ENCODE data around the gene DCAF6.

The DCAF6 gene

DNA sequence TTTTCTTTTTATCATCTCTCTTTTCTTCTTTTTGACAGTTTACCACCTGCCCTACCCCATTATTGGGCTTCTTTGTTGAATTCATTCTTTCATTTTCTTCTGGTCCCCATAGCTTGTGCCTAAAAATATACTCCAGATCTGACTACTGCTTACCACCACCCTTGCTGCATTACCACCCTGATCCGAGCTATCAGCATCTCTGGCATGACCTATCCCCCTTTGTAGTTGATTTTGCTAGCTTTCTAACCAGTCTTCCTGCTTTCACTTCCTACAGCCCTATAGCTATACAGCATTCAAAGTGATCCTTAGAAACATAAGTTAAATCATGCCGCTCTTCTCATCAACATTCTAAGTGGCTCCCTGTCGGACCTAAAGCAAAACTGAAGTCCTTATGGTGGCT lies 59.8 kb downstream of the DCAF6 start:
- H3K4me3 ChIP-seq (ENCODE audit: low read depth, low read length), result no peak overlapping the region
- TF ChIP-seq, protein P1, sequence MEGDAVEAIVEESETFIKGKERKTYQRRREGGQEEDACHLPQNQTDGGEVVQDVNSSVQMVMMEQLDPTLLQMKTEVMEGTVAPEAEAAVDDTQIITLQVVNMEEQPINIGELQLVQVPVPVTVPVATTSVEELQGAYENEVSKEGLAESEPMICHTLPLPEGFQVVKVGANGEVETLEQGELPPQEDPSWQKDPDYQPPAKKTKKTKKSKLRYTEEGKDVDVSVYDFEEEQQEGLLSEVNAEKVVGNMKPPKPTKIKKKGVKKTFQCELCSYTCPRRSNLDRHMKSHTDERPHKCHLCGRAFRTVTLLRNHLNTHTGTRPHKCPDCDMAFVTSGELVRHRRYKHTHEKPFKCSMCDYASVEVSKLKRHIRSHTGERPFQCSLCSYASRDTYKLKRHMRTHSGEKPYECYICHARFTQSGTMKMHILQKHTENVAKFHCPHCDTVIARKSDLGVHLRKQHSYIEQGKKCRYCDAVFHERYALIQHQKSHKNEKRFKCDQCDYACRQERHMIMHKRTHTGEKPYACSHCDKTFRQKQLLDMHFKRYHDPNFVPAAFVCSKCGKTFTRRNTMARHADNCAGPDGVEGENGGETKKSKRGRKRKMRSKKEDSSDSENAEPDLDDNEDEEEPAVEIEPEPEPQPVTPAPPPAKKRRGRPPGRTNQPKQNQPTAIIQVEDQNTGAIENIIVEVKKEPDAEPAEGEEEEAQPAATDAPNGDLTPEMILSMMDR (IDR thresholded peaks at IDR 0.05; ENCODE audit: low read depth, low read length), result no peak

- TF ChIP-seq, protein P1 (IDR thresholded peaks at IDR 0.05; ENCODE audit: low read depth, low read length), result no peak
- H3K4me3 ChIP-seq (ENCODE audit: low read depth, low read length), result no peak overlapping the region
Measured at GRCh38 chr1:167997037-167997575, 60.6 kb downstream of the DCAF6 start.

GRCh38 chr1:167999877-168000276 lies 63.4 kb downstream of the DCAF6 start:
- no peak overlapping the region for H3K4me3 ChIP-seq (ENCODE audit: low read depth, low read length)
- TF ChIP-seq, protein P1 (IDR thresholded peaks at IDR 0.05; ENCODE audit: low read depth, low read length), result no peak

- TF ChIP-seq, protein P1 (IDR thresholded peaks at IDR 0.05; ENCODE audit: low read depth, low read length), result no peak
- H3K4me3 ChIP-seq (ENCODE audit: low read depth, low read length), result no peak overlapping the region
Measured at GRCh38 chr1:168000656-168001055, 64.2 kb downstream of the DCAF6 start.

GRCh38 chr1:168001213-168001612 lies 64.7 kb downstream of the DCAF6 start:
- TF ChIP-seq, protein P1 (IDR thresholded peaks at IDR 0.05; ENCODE audit: low read depth, low read length), result no peak
- no peak overlapping the region for H3K4me3 ChIP-seq (ENCODE audit: low read depth, low read length)

- H3K4me3 ChIP-seq (ENCODE audit: low read depth, low read length), result no peak overlapping the region
- TF ChIP-seq, protein P1 (IDR thresholded peaks at IDR 0.05; ENCODE audit: low read depth, low read length), result no peak
Measured at GRCh38 chr1:168004531-168004930, 68.0 kb downstream of the DCAF6 start.

DNA sequence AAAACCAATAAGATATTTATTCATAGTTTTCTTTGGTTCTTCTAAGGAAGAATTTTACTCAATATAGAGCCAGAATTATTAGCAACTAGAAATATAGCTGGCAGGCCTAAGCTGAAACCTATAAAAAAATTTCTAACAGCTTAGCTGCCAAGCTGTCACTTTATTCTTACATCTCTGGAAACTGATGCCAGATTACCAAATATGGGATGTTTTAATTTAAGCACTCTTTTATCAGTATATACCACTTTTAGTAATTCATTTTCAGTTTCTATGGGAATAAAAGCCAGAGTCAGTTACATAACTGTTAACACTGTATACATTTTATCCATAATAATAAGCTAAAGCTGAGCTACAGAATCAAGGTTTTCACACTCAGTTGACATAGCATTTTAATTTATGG lies 69.0 kb downstream of the DCAF6 start:
- TF ChIP-seq, protein P1 (IDR thresholded peaks at IDR 0.05; ENCODE audit: low read depth, low read length), result no peak
- no peak overlapping the region for H3K4me3 ChIP-seq (ENCODE audit: low read depth, low read length)

All from WI38 (cell line).